BJ (cell line): ENCODE measurements around the gene EZR. TPM values are rescaled to one million over a fixed set of nuclear protein-coding genes. Genes with fewer than 3 reads are reported as not detected.

Source experiments
- CTCF ChIA-PET: fragments of 350-600 bp; formaldehyde crosslinking; extraction: SDS; loops from one replicate; lab custom pipeline; 2021; ENCODE audit warnings: antibody characterized with exemption, inconsistent platforms; lab: Yijun Ruan, JAX
- POLR2A ChIA-PET: fragments of 300-600 bp; sonication (Branson Sonifier 250); formaldehyde crosslinking; extraction: SDS; loops from one replicate; lab custom pipeline; 2021; ENCODE audit warnings: antibody characterized with exemption; lab: Charles Lee
- DNase-seq: peaks from one replicate; pipeline ENCODE4 v3.0.0-alpha.2; 2011; ENCODE audit warnings: low read depth
- H3K27me3 ChIP-seq: 2 replicates; pipeline ENCODE4 v1.6.0; 2011; ENCODE audit warnings: low read length; ENCODE audit not compliant: control insufficient read depth, insufficient read depth
- H3K36me3 ChIP-seq: 2 replicates; pipeline ENCODE4 v1.5.1; 2011; ENCODE audit warnings: low read length; ENCODE audit not compliant: control insufficient read depth, insufficient read depth
- H3K4me3 ChIP-seq: 2 replicates; pipeline ENCODE4 v1.5.1; 2011; ENCODE audit warnings: low read depth, mild to moderate bottlenecking, control low read depth, low read length
- CTCF ChIP-seq: IDR thresholded peaks from 2 replicates; pipeline ENCODE4 v1.5.1; 2011; ENCODE audit warnings: low read depth, mild to moderate bottlenecking, control low read depth, inconsistent platforms, low read length, moderate library complexity; ENCODE audit not compliant: insufficient read depth
- polyA plus RNA-seq: library from polyadenylated mRNA; depleted of rRNA; stranded (reverse); fragments of >200 nt; gene quantifications from 2 replicates; pipeline ENCODE4 v1.2.3, GENCODE V29; 2011

The EZR gene
- polyA plus RNA-seq, 1 experiment: 117 TPM

GRCh38 chr6:158861686-158862381 lies 42.7 kb upstream of the EZR start:
- no peak for DNase-seq
- Histone ChIP-seq H3K27me3 (no peaks in the 10 kb centered on the region), H3K36me3 (no peaks in the 10 kb centered on the region), H3K4me3 (no peak overlapping the region)
- no peak for TF ChIP-seq CTCF
- ChIA-PET POLR2A (no interaction called here), CTCF (no interaction called here)

GRCh38 chr6:158860279-158860865 lies 41.2 kb upstream of the EZR start:
- ChIA-PET POLR2A (no interaction called here), CTCF (no interaction called here)
- no peaks in the 10 kb centered on the region for H3K27me3 ChIP-seq
- H3K4me3 ChIP-seq: no peak overlapping the region
- TF ChIP-seq CTCF: no peak
- DNase-seq: no peak
- no peaks in the 10 kb centered on the region for H3K36me3 ChIP-seq

GRCh38 chr6:158856261-158856660 lies 37.1 kb upstream of the EZR start:
- H3K4me3 ChIP-seq: no peak overlapping the region
- no peak for TF ChIP-seq CTCF
- ChIA-PET CTCF (no interaction called here), POLR2A (no interaction called here)
- DNase-seq: no peak
- no peaks in the 10 kb centered on the region for H3K27me3 ChIP-seq
- H3K36me3 ChIP-seq: no peaks in the 10 kb centered on the region

GRCh38 chr6:158854214-158855101 lies 35.3 kb upstream of the EZR start:
- Histone ChIP-seq H3K4me3 (no peak overlapping the region), H3K27me3 (no peaks in the 10 kb centered on the region), H3K36me3 (no peaks in the 10 kb centered on the region)
- POLR2A ChIA-PET: no interaction called here
- no peak for TF ChIP-seq CTCF
- CTCF ChIA-PET: interaction anchor here (0.8 kb wide), 1 partner anchor 102 kb away, joined by 3 read pairs; no protein-coding TSS in a partner anchor
- DNase-seq: peak; percentile 19

GRCh38 chr6:158853880-158854213 lies 34.7 kb upstream of the EZR start:
- Histone ChIP-seq H3K36me3 (no peaks in the 10 kb centered on the region), H3K4me3 (no peak overlapping the region), H3K27me3 (no peaks in the 10 kb centered on the region)
- no peak for DNase-seq
- ChIA-PET POLR2A (no interaction called here), CTCF (interaction anchor here (0.7 to 0.8 kb wide), 2 partner anchors 12 to 103 kb away, joined by 3 read pairs; no protein-coding TSS in a partner anchor)
- no peak for TF ChIP-seq CTCF
